Stimulated activated naive CD4-positive, alpha-beta T cell treated with Interleukin-2 at 50 U/mL for 16 hours (primary cell): ENCODE results near the gene AMOTL2.

Source experiments
- DNase-seq: peaks from one replicate; lab custom pipeline; 2025; lab: John Stamatoyannopoulos, UW

Gene AMOTL2

GRCh38 chr3:134374105-134374790 lies at the start of gene AMOTL2:
Gene AMOTL2 (minus strand): TSS chr3:134374447. CDS start chr3:134371433, 3,014 bp downstream.
- no peak for DNase-seq

DNA sequence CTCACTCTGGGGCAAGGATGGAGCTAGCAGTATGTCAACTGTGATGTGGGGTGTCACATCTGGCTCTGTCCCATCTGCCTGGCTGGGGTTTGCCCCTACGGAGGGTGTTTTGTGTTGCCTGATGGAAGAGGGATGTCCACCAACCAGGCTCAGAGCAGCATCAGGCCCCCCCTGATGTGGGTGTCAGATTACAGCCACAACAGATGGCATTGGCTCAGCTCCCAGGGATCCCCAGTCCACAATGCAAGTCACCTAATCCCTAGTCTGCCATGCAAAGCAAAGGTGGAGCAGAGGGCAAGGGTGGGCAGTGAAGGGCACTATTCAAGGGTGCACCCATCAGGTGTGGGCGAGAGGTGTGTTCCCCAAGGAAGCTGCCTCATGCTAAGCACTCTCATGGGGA lies 48.9 kb upstream of the AMOTL2 start:
- no peak for DNase-seq

DNA sequence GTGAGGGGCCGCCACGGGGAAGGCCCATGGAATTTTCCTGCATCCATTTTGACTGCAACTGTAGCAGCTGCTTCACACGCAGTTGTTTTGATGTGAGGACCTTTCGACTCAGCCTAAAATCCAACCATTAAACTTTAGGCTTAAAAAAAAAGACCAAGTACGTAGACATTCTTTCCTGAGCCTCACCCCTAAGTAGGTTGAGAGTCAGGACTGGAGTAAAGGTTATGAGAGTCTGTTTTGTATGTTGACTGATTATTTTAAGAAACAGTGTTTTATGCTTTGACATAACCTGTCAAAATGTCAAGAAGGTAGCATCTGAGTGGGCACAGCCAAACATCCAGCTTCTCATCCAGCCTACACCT lies 45.7 kb upstream of the AMOTL2 start:
- DNase-seq = no peak

GRCh38 chr3:134419214-134419959 lies 45.1 kb upstream of the AMOTL2 start:
- no peak for DNase-seq

- no peak for DNase-seq
These were observed 34.8 kb upstream of the AMOTL2 start for GRCh38 chr3:134409041-134409440.

DNA sequence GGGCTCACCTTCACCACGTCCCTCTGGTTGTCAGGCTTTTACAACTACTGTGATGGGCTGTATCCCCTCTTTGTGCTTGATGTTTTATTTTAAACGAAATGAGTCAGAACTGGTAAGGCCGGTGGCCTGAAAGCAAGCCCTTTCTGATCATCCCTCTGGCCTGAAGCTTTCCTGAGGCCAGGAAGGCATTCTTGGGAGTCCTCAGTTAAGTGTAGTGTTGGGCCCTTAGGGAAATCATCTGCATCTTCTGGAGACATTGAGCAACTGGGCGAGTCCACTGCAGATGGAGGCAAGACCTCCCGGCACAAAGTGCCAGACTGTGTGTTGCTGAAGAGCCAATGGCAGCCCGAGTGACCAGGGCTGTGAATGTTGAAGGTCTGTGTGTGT lies 33.0 kb upstream of the AMOTL2 start:
- DNase-seq = no peak

DNA sequence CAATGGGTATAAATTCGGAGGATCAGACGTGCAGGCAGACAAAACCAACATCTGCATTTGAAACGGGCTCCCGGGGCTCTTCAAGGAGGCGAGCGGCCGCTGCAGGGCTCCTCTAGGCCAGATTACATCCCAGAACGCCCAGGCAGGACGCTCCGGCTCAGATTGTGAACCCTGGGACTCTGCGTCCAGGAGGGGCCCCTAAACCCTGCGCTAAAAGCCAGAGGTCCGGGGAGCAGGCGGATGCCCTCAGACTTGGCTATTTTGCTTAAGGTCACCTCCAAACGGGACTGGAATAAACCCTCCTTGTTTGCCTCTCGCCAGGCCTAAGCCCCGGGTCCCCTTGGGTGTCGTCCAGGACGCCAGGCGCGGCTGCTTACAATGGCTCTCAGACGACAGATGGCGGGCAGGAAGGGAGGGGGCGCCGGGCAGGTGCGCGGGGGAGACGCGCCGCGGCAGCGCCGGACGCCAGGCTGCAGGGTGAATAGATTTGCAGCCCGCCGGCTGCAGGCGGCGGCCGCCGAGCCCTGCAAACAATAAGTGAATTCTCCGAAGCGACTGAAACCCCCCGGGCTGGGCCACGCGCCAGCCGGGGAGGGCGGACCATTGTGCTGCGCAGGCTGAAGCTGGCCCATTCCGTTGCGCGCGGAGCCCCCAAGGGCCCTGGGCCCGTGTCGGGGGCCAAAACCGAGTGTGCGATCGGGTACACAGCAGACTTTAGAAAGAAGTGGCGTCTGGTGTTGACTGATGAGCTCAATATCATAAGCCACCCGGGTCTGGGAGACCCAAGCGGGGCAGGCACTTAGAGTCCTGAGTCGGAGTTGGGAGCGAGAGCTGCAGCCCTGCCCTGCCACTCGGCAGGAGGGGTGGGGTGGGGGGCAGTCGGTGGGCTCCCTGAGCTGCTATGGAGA lies 32.3 kb upstream of the AMOTL2 start:
- DNase-seq = no peak

DNA sequence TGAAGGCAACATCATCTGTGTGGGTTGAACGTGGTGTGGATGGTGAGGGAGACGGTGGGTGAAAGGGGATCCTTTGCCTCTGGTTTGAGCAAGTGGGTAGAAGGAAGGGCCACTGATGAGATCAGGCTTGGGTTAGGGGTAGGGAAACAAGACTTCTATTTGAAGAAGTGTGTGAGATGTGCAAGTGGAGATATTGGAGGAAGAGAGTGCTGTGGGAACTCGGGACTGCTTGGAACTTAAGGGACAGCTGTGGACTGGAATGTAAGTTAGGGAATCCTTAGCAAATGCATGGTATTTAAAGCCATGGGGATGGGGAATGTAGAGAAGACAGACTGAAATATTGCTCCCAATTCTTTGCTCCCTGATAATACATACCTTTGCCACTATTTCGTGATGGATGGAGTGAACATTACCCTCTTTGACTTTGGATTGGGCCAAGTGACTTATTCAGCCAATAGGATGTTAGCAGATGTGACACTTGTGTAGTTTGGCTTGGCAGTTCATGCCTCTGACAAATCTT lies 30.2 kb upstream of the AMOTL2 start:
- no peak for DNase-seq

DNA sequence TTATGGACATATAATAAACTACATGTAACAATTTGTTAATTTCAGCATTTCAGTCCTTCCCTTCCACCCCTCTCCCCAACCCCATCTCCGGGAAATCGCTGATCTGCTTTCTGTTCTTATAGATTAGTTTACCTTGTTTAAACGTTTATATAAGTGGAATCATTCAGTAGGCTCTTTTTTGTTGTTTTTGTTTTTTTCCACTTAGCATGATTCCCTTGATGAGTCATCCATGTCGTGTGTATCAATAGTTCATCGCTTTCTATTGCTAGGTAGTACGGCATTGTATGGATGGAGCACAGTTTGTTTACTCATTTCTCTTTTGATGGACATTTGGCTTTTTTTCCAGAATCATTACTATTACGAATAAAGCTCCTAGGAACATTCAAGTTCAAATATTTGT lies 23.5 kb upstream of the AMOTL2 start:
- DNase-seq = no peak

DNA sequence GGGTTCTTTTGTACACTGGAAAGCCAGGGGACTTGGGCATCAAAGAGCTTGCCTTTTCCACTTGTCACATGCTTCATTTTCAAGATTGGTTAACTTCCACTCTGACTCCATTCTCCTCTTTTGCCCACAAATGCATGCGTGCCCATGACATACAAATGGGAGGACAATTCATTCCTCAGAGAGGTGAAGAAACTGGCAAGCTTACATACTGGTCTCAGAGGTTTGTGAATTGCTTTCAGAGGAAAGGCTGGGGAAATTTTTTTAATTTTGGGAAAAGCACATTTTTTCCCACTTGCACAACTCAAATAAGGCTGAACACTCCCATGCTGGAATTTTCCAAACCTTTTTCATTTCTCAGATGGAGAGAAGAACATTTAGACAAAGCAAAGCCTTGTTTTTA lies 20.9 kb upstream of the AMOTL2 start:
- DNase-seq = no peak

- no peak for DNase-seq
These were observed 20.1 kb upstream of the AMOTL2 start for GRCh38 chr3:134394380-134394779.

DNA sequence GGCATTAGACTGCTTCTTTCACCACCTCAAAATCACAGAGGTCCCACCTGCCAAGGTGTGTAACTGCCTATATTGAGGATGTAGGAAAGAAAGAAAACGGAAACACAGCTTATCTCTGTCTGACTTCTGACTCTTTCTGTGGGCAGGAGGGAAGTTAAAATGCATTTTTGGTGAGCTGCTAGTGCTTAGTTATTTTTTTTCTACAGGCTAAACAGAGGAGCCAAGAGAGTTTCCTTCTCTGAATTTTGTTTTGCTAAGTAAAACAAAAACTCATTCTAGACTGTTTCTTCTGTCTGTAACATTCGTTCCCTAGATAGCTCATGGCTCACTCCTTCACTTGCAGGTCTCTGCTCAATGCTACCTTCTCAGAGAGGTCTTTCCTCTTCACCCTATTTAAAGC lies 18.8 kb upstream of the AMOTL2 start:
- no peak for DNase-seq

GRCh38 chr3:134392336-134392983 lies 18.2 kb upstream of the AMOTL2 start:
- DNase-seq = no peak

GRCh38 chr3:134389865-134390264 lies 15.6 kb upstream of the AMOTL2 start:
- DNase-seq = no peak

DNA sequence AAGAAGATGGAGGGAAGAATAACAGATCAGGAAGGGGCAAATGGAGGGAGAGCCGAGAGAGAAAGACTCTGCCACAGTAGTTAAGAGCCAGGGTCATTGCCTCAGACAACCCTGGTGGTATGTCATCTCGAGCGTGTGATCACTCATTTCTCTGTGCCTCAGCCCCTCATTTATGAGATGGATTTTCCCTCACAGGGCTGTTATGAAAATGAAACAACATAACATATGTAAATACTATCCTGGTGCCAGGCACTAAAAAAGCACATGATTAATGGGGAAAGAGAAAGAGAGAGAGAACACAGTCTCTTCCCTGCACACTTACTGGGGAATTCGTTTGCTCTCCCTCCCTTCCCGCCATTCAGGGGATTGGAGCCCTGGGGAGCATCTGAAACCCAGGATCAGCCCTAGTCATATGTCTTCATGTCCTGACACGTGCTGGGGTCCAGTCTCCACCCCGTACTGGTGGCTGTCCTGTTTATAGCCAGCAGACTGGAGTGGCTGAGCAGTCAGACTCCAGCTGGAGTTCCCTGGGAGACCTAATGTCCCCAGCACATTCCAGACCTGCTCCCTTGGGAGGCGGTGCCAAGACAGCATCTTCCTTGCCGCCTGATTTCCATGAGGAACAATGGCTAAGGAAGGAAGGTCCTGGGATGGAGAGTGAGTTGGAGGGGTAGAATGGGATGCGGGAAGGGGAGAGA lies 14.7 kb upstream of the AMOTL2 start:
- DNase-seq = no peak

GRCh38 chr3:134388292-134388691 lies 14.0 kb upstream of the AMOTL2 start:
- DNase-seq = no peak

DNA sequence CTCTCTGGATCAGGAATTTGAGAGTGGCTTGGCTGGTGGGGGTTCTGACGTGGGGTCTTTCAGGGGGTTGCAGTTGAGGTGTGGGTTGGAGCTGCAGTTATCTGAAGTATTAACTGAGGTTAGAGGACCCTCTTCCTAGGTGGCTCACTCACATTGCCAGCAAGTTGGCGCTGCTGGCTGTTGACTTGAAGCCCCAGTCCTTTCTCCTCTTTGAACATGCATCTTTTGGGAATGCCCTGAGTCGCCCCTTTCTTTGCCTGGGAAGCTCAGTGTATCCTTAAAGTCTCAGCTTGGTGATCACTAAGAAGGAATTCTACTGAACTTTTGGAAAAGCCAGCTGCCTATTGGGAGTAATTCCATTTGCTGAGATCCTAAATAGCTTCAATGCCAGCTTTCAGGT lies 13.0 kb upstream of the AMOTL2 start:
- DNase-seq = no peak

DNA sequence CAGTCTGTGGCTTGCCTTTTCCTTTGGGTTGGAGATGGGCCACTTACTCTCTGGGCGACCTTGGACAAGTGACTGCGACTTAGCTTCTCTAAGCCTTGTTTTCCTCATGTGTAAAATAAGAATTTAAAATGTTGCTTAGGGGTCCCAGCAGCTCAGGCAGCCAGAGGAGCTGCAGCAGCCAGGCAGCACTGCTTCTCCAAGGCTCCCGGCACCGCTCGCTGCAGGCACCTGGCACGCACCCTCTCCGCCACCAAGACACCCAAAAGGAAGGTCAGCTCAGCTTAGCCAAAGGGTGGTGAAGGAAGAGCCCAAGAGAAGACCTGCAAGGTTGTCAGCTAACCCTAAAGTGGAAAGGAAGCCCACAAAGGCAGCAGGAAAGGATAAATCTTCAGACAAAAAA lies 10.7 kb upstream of the AMOTL2 start:
- DNase-seq = no peak

- DNase-seq = no peak
These were observed 7.7 kb upstream of the AMOTL2 start for GRCh38 chr3:134381831-134382442.

- no peak for DNase-seq
These were observed 6.8 kb upstream of the AMOTL2 start for GRCh38 chr3:134381076-134381475.

DNA sequence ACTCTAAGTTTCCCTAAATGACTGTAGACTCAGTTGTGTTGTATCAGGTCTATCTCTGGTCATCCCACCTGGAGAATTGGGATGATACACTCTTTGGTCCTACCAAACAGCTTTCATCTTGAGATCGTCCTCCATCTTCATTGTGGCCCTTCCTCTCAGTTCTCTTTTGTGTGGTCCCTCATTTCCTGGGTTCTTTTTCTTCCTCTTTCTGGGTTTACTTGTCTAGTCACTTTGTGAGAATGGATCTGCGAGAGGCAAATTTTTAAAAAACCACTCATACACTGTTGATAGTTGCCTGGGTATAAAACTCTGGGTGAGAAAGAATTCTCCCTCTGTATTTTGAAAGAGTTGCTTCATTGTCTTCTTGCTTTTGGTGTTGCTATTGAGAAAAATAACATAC lies 6.0 kb upstream of the AMOTL2 start:
- DNase-seq = no peak
